NT2/D1 (cell line): ENCODE results near the gene RMND1.
"Not testable (repeated sequence)": the region's sequence is repeated elsewhere in the genome, so short reads cannot be mapped to it uniquely, and the experiment has no call there.

Experiments
- DNase-seq: peaks from one replicate; pipeline ENCODE4 v3.0.0-alpha.2; 2011; ENCODE audit warnings: low read depth, low spot score
- H3K27me3 ChIP-seq: 2 replicates; pipeline ENCODE4 v1.6.0; 2011; ENCODE audit warnings: mild to moderate bottlenecking; ENCODE audit not compliant: insufficient read length, insufficient read depth
- H3K36me3 ChIP-seq: 2 replicates; pipeline ENCODE4 v1.6.1; 2011; ENCODE audit warnings: mild to moderate bottlenecking, low read length, mixed read lengths; ENCODE audit not compliant: insufficient read depth, insufficient read length
- H3K4me1 ChIP-seq: 2 replicates; pipeline ENCODE4 v1.5.1; 2011; ENCODE audit not compliant: insufficient read depth, insufficient read length
- H3K4me3 ChIP-seq: 2 replicates; pipeline ENCODE4 v1.5.1; 2011; ENCODE audit warnings: low read depth; ENCODE audit not compliant: insufficient read length
- H3K9ac ChIP-seq: 2 replicates; pipeline ENCODE4 v1.6.0; 2011; ENCODE audit warnings: low read depth; ENCODE audit not compliant: insufficient read length
- H3K9me3 ChIP-seq: 2 replicates; pipeline ENCODE4 v1.5.1; 2011; ENCODE audit warnings: mild to moderate bottlenecking, low read length; ENCODE audit not compliant: insufficient read depth
- SUZ12 ChIP-seq: IDR thresholded peaks from 2 replicates; pipeline ENCODE4 v1.6.1; 2011; ENCODE audit not compliant: insufficient read length, insufficient read depth; ENCODE audit errors: extremely low read depth
- YY1 ChIP-seq: IDR thresholded peaks from 2 replicates; pipeline ENCODE4 v1.6.1; 2011; ENCODE audit not compliant: insufficient read length, insufficient read depth
- ZNF274 ChIP-seq: IDR thresholded peaks from 2 replicates; pipeline ENCODE4 v1.6.1; 2011; ENCODE audit warnings: mild to moderate bottlenecking, low read depth, low read length

Gene RMND1

GRCh38 chr6:151387175-151387970 lies 64.6 kb downstream of the RMND1 start:
- no peak for DNase-seq
- Histone ChIP-seq H3K4me3 (no peak overlapping the region), H3K4me1 (no peaks in the 10 kb centered on the region), H3K9me3 (no peaks in the 10 kb centered on the region), H3K27me3 (no peaks in the 10 kb centered on the region), H3K9ac (no peak overlapping the region), H3K36me3 (peaks cover 35% of the 10 kb centered on the region)
- TF ChIP-seq ZNF274 (no peak), SUZ12 (no peak), YY1 (no peak)

GRCh38 chr6:151385177-151385576 lies 66.7 kb downstream of the RMND1 start:
- TF ChIP-seq SUZ12 (no peak), ZNF274 (no peak), YY1 (no peak)
- Histone ChIP-seq H3K4me3 (no peak overlapping the region), H3K27me3 (no peaks in the 10 kb centered on the region), H3K36me3 (peaks cover 35% of the 10 kb centered on the region), H3K9me3 (no peaks in the 10 kb centered on the region), H3K4me1 (no peaks in the 10 kb centered on the region), H3K9ac (no peak overlapping the region)
- DNase-seq, result no peak

GRCh38 chr6:151384151-151384550 lies 67.8 kb downstream of the RMND1 start:
- Histone ChIP-seq H3K27me3 (no peaks in the 10 kb centered on the region), H3K4me1 (no peaks in the 10 kb centered on the region), H3K9me3 (no peaks in the 10 kb centered on the region), H3K9ac (no peak overlapping the region), H3K36me3 (peaks cover 35% of the 10 kb centered on the region), H3K4me3 (no peak overlapping the region)
- TF ChIP-seq SUZ12 (no peak), ZNF274 (no peak), YY1 (no peak)
- no peak for DNase-seq

- not testable (repeated sequence) for H3K27me3 ChIP-seq, H3K9ac ChIP-seq, DNase-seq, H3K9me3 ChIP-seq, H3K4me3 ChIP-seq, H3K4me1 ChIP-seq
- H3K36me3 ChIP-seq, result peaks cover 25% of the 10 kb centered on the region
Observed at GRCh38 chr6:151382631-151383030, 69.3 kb downstream of the RMND1 start.

- DNase-seq, result no peak
- Histone ChIP-seq H3K4me3 (no peak overlapping the region), H3K36me3 (peaks cover 22% of the 10 kb centered on the region), H3K9ac (no peak overlapping the region), H3K27me3 (no peaks in the 10 kb centered on the region), H3K9me3 (no peaks in the 10 kb centered on the region), H3K4me1 (no peaks in the 10 kb centered on the region)
- no peak for TF ChIP-seq ZNF274
Observed at GRCh38 chr6:151381722-151382121, 70.2 kb downstream of the RMND1 start.

- DNase-seq, result no peak
- no peak overlapping the region for H3K9ac ChIP-seq
- no peaks in the 10 kb centered on the region for H3K9me3 ChIP-seq
- H3K27me3 ChIP-seq, result no peaks in the 10 kb centered on the region
- H3K4me3 ChIP-seq, result no peak overlapping the region
- TF ChIP-seq SUZ12 (no peak), YY1 (no peak), ZNF274 (no peak)
- H3K4me1 ChIP-seq, result no peaks in the 10 kb centered on the region
- H3K36me3 ChIP-seq, result peaks cover 17% of the 10 kb centered on the region
Observed at GRCh38 chr6:151380848-151381205, 71.1 kb downstream of the RMND1 start.

GRCh38 chr6:151379933-151380847 lies 71.7 kb downstream of the RMND1 start:
- H3K4me1 ChIP-seq, result no peaks in the 10 kb centered on the region
- no peak overlapping the region for H3K9ac ChIP-seq
- peaks cover 11% of the 10 kb centered on the region for H3K36me3 ChIP-seq
- no peaks in the 10 kb centered on the region for H3K27me3 ChIP-seq
- no peaks in the 10 kb centered on the region for H3K9me3 ChIP-seq
- no peak overlapping the region for H3K4me3 ChIP-seq
- TF ChIP-seq ZNF274, result no peak
- no peak for TF ChIP-seq SUZ12
- no peak for TF ChIP-seq YY1
- DNase-seq, result no peak
